OCI-LY7 (cell line): ENCODE results near the gene IPO13. TPM values are rescaled to one million over a fixed set of nuclear protein-coding genes. Genes with fewer than 3 reads are reported as not detected.

Source experiments
- BruUV-seq: library from RNA; stranded (reverse); fragments of 400-500 nt; replicated peaks from 2 replicates; lab custom pipeline; 2021; lab: Mats Ljungman, UMichigan
- CTCF ChIA-PET: fragments of 300-600 bp; sonication (Branson Sonifier 250); formaldehyde crosslinking; loops from one replicate; lab custom pipeline; 2022; ENCODE audit warnings: antibody characterized with exemption; ENCODE audit not compliant: unreplicated experiment; lab: Charles Lee
- POLR2A ChIA-PET: fragments of 300-600 bp; sonication (Branson Sonifier 250); formaldehyde crosslinking; loops from one replicate; lab custom pipeline; 2022; ENCODE audit warnings: antibody characterized with exemption; lab: Charles Lee
- DNase-seq: peaks from one replicate; pipeline ENCODE4 v3.0.0-alpha.2; 2015; ENCODE audit warnings: low spot score
- H2AFZ ChIP-seq: fragments of 200-600 bp; sonication (generic), shearing (Covaris generic); 2 replicates; pipeline ENCODE4 v1.6.1; 2014; ENCODE audit warnings: mild to moderate bottlenecking, antibody characterized with exemption, low read length, moderate library complexity
- H3K27ac ChIP-seq: fragments of 200-600 bp; sonication (generic); 2 replicates; pipeline ENCODE4 v1.5.1; 2014; ENCODE audit warnings: mixed run types, low read depth, mild to moderate bottlenecking, moderate library complexity, low read length, inconsistent platforms; ENCODE audit not compliant: poor library complexity, severe bottlenecking
- H3K36me3 ChIP-seq: fragments of 200-600 bp; sonication (generic); 2 replicates; pipeline ENCODE4 v1.6.1; 2014; ENCODE audit warnings: mild to moderate bottlenecking, antibody characterized with exemption, low read length, moderate library complexity, mixed read lengths; ENCODE audit not compliant: insufficient read depth
- H3K4me1 ChIP-seq: fragments of 200-600 bp; sonication (generic); 2 replicates; pipeline ENCODE4 v1.5.1; 2014; ENCODE audit warnings: mild to moderate bottlenecking, low read length; ENCODE audit not compliant: insufficient read depth, poor library complexity, severe bottlenecking
- H3K4me2 ChIP-seq: fragments of 200-600 bp; sonication (generic); 2 replicates; pipeline ENCODE4 v1.6.1; 2014; ENCODE audit warnings: mild to moderate bottlenecking, low read length
- H3K4me3 ChIP-seq: fragments of 200-600 bp; sonication (generic); 2 replicates; pipeline ENCODE4 v1.5.1; 2014; ENCODE audit warnings: mild to moderate bottlenecking, low read depth, low read length; ENCODE audit not compliant: poor library complexity, severe bottlenecking
- H3K79me2 ChIP-seq: fragments of 200-600 bp; sonication (generic); 2 replicates; pipeline ENCODE4 v1.6.1; 2016; ENCODE audit warnings: low read depth, mild to moderate bottlenecking, low read length, moderate library complexity, mixed read lengths; ENCODE audit not compliant: insufficient read depth
- H3K9me2 ChIP-seq: fragments of 200-600 bp; sonication (generic); 2 replicates; pipeline ENCODE4 v1.6.1; 2016; ENCODE audit warnings: mild to moderate bottlenecking, low read length, mixed read lengths; ENCODE audit not compliant: insufficient read depth
- H3K9me3 ChIP-seq: fragments of 200-600 bp; sonication (generic); 2 replicates; pipeline ENCODE4 v1.6.1; 2014; ENCODE audit warnings: mild to moderate bottlenecking, mixed run types, low read length, mixed read lengths
- H4K20me1 ChIP-seq: fragments of 200-600 bp; sonication (generic); 2 replicates; pipeline ENCODE4 v1.6.1; 2014; ENCODE audit warnings: mild to moderate bottlenecking, antibody characterized with exemption, low read length, moderate library complexity, mixed read lengths; ENCODE audit not compliant: insufficient read depth
- EZH2phosphoT487 ChIP-seq: fragments of 200-600 bp; sonication (generic); IDR thresholded peaks from 2 replicates; pipeline ENCODE4 v1.6.1; 2018; ENCODE audit warnings: low read depth, borderline replicate concordance, mild to moderate bottlenecking, mixed run types, antibody characterized with exemption, low read length, moderate library complexity, mixed read lengths
- intact Hi-C: fragments of 100-400 bp; cut with micrococcal nuclease; formaldehyde crosslinking; loops from one replicate; pipeline ENCODE4 v1.10.0; 2022; ENCODE audit not compliant: unreplicated experiment
- total RNA-seq, 2 experiments: library from RNA; depleted of rRNA in 1 of 2; stranded (reverse); fragments of >200 nt in 1 of 2; shearing (Covaris generic) in 1 of 2; gene quantifications; 2 replicates each; pipeline ENCODE4 v1.2.3, GENCODE V29; 2014 to 2022
- TF ChIP-seq, protein P1 (sequence below): fragments of 200-600 bp; sonication (generic); conservative IDR thresholded peaks from 2 replicates; pipeline ENCODE4 v1.5.1; 2014; ENCODE audit warnings: mild to moderate bottlenecking, antibody characterized with exemption, low read length, moderate library complexity, mixed read lengths

IPO13 gene
- total RNA-seq, 2 experiments from 2014 or later = 17.8 to 24.1 TPM

DNA sequence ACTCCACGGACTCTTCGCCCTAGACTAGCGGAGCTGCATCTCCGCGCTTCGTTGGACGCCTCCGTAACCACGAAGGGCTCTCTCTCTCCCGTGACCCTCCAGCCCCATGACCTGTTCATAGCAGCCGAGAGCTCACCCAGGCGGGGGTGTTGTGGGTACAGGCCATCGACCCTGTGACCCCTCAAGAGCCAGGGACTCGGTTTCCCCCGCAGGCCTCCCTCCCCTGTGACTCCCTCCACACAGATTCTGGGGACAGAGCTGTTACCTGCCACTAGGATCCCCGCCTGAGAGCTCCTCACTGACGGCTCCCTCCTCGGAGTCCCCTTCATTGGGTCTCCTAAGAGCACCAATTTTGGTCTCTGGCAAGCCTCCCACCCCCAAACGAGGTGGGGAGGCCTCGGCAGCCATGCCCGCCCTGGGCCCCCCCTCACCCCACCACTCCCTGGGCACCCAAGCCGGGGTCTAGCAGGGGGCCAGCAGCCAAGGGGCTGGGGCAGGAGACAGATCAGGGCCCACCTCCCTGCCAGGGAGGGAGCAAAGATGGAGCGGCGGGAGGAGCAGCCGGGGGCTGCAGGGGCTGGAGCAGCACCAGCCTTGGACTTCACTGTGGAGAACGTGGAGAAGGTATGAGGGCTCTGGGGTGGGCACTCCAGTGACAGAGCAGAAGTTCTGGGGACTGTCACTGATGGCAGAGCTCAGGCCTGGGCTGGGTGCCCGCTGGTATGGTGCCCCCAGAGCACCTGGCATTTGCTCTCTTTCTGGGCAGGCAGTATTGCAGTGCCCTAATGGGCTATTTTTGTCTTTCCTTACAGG is 517 bp downstream of the IPO13 start:
- Histone ChIP-seq H3K4me1 (peaks cover 22% of the 10 kb centered on the region), H3K79me2 (peaks cover 3% of the 10 kb centered on the region; the same call in 1 of the 2 replicates), H2AFZ (peak overlapping the region; percentile 88), H3K9me2 (no peaks in the 10 kb centered on the region), H3K36me3 (peaks cover 18% of the 10 kb centered on the region; the same call in 1 of the 2 replicates), H3K27ac (peak overlapping the region; percentile 56), H3K4me3 (peak overlapping the region; percentile 76), H3K4me2 (peak overlapping the region; percentile 91), H3K9me3 (no peaks in the 10 kb centered on the region), H4K20me1 (no peaks in the 10 kb centered on the region)
- intact Hi-C loops = no loop called here
- TF ChIP-seq EZH2phosphoT487 = no peak
- TF ChIP-seq, protein P1, sequence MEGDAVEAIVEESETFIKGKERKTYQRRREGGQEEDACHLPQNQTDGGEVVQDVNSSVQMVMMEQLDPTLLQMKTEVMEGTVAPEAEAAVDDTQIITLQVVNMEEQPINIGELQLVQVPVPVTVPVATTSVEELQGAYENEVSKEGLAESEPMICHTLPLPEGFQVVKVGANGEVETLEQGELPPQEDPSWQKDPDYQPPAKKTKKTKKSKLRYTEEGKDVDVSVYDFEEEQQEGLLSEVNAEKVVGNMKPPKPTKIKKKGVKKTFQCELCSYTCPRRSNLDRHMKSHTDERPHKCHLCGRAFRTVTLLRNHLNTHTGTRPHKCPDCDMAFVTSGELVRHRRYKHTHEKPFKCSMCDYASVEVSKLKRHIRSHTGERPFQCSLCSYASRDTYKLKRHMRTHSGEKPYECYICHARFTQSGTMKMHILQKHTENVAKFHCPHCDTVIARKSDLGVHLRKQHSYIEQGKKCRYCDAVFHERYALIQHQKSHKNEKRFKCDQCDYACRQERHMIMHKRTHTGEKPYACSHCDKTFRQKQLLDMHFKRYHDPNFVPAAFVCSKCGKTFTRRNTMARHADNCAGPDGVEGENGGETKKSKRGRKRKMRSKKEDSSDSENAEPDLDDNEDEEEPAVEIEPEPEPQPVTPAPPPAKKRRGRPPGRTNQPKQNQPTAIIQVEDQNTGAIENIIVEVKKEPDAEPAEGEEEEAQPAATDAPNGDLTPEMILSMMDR = no peak
- ChIA-PET POLR2A (interaction anchor here (0.5 to 0.7 kb wide), 5 partner anchors 12 to 300 kb away, joined by 3 read pairs; no protein-coding TSS in a partner anchor), CTCF (interaction anchor here (0.6 to 2.0 kb wide), 2 partner anchors 12 to 103 kb away, joined by 3 to 13 read pairs; no protein-coding TSS in a partner anchor)
- BruUV-seq = no TSS peak
- DNase-seq = no peak

GRCh38 chr1:43947874-43948437 is 1.2 kb downstream of the IPO13 start:
- ChIA-PET CTCF (no interaction called here), POLR2A (interaction anchor here (0.5 kb wide), 1 partner anchor 301 kb away, joined by 3 read pairs; no protein-coding TSS in a partner anchor)
- no TSS peak for BruUV-seq
- Histone ChIP-seq H3K9me2 (no peaks in the 10 kb centered on the region), H3K79me2 (peaks cover 3% of the 10 kb centered on the region; the same call in 1 of the 2 replicates), H3K9me3 (no peaks in the 10 kb centered on the region), H3K4me3 (peak overlapping the region; percentile 76), H3K4me1 (peaks cover 22% of the 10 kb centered on the region), H2AFZ (no peak overlapping the region), H4K20me1 (no peaks in the 10 kb centered on the region), H3K27ac (no peak overlapping the region), H3K36me3 (peaks cover 18% of the 10 kb centered on the region; the same call in 1 of the 2 replicates), H3K4me2 (peak overlapping the region; percentile 91)
- DNase-seq = no peak
- intact Hi-C loops = no loop called here
- TF ChIP-seq EZH2phosphoT487 = no peak
- TF ChIP-seq, protein P1 = no peak
